GM23338 (cell line): ENCODE data around the gene FMN2.

Experiments
- CTCF ChIP-seq, 2 experiments: fragments of 200-600 bp in 1 of 2; sonication (generic) in 1 of 2; conservative IDR thresholded peaks; 2 replicates each; pipeline versions ENCODE4 v1.5.1 to v1.6.1; 2016 to 2017; ENCODE audit warnings: antibody characterized with exemption in 2 of 2, low read depth in 2 of 2, mild to moderate bottlenecking in 2 of 2, moderate library complexity in 1 of 2
- EZH2 ChIP-seq: fragments of 200-600 bp; sonication (generic); IDR thresholded peaks from one replicate; pipeline ENCODE4 v1.8.0; 2017; ENCODE audit warnings: antibody characterized with exemption, mild to moderate bottlenecking, low read depth; ENCODE audit not compliant: unreplicated experiment
- POLR2AphosphoS5 ChIP-seq: IDR thresholded peaks from 2 replicates; pipeline ENCODE4 v1.6.1; 2016; ENCODE audit warnings: antibody characterized with exemption, low read depth
- REST ChIP-seq: IDR thresholded peaks from one replicate; pipeline ENCODE4 v1.6.1; 2018; ENCODE audit warnings: antibody characterized with exemption; ENCODE audit not compliant: unreplicated experiment
- STAT1 ChIP-seq: IDR thresholded peaks from one replicate; pipeline ENCODE4 v1.6.1; 2016; ENCODE audit warnings: antibody characterized with exemption; ENCODE audit not compliant: unreplicated experiment
- ZNF331 ChIP-seq: fragments of 250-450 bp; sonication (Bioruptor Pico); IDR thresholded peaks from 2 replicates; pipeline ENCODE4 v1.5.0; 2020; ENCODE audit warnings: low read depth, mild to moderate bottlenecking, moderate library complexity

DNA sequence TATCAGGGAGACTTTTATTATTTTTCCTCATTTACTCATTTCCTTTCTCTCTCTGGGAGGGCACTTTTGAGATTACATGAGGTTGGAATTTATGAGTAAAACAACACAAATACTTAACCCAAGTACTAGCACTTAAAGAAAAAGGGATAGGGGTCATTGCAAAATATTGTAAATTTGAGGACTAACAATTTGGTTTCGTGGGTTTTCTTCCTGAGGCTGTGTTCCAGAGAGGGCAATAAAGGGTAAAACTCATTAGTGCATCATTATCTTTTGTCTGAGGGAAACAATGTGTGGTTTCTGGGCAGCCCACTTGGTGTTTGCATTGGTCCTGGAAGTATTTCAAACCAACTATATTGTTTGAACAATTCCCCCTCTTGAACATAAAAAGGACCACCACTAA, 423.8 kb downstream of the FMN2 start:
- no peak for TF ChIP-seq ZNF331
- TF ChIP-seq REST = no peak
- TF ChIP-seq EZH2 = no peak
- TF ChIP-seq CTCF (conservative IDR thresholded peaks at IDR 0.05; ENCODE audit: low read depth in 2 of 2) = no peak
- no peak for TF ChIP-seq POLR2AphosphoS5
- no peak for TF ChIP-seq STAT1
